ENCODE data around the gene FRMD4A.

Gene FRMD4A

GRCh38 chr10:13701157-13701919 lies 629.4 kb downstream of the FRMD4A start:
- DNase-seq (ENCODE audit: low read depth), result no peak

- no peak for DNase-seq (ENCODE audit: low read depth)
These were observed 630.1 kb downstream of the FRMD4A start for GRCh38 chr10:13700473-13701144.

- DNase-seq (ENCODE audit: low read depth), result no peak
These were observed 631.5 kb downstream of the FRMD4A start for GRCh38 chr10:13699216-13699615.

GRCh38 chr10:13698217-13698616 lies 632.5 kb downstream of the FRMD4A start:
- DNase-seq (ENCODE audit: low read depth), result peak; percentile 49

GRCh38 chr10:13696071-13696470 lies 634.7 kb downstream of the FRMD4A start:
- DNase-seq (ENCODE audit: low read depth), result no peak

- DNase-seq (ENCODE audit: low read depth), result no peak
These were observed 635.1 kb downstream of the FRMD4A start for GRCh38 chr10:13695588-13695987.

- no peak for DNase-seq (ENCODE audit: low read depth)
These were observed 636.7 kb downstream of the FRMD4A start for GRCh38 chr10:13693783-13694700.

GRCh38 chr10:13690281-13690825 lies 640.4 kb downstream of the FRMD4A start:
- DNase-seq (ENCODE audit: low read depth), result no peak

GRCh38 chr10:13686331-13686752 lies 644.4 kb downstream of the FRMD4A start:
- no peak for DNase-seq (ENCODE audit: low read depth)

GRCh38 chr10:13685885-13686284 lies 644.8 kb downstream of the FRMD4A start:
- DNase-seq (ENCODE audit: low read depth), result no peak

GRCh38 chr10:13684806-13685482 lies 645.8 kb downstream of the FRMD4A start:
- no peak for DNase-seq (ENCODE audit: low read depth)

GRCh38 chr10:13684252-13684791 lies 646.4 kb downstream of the FRMD4A start:
- peak; percentile 82 for DNase-seq (ENCODE audit: low read depth)

GRCh38 chr10:13683017-13683416 lies 647.7 kb downstream of the FRMD4A start:
- DNase-seq (ENCODE audit: low read depth), result no peak

- peak; percentile 57 for DNase-seq (ENCODE audit: low read depth)
These were observed 648.8 kb downstream of the FRMD4A start for GRCh38 chr10:13681960-13682359.

- no peak for DNase-seq (ENCODE audit: low read depth)
These were observed 649.2 kb downstream of the FRMD4A start for GRCh38 chr10:13681528-13681927.

- no peak for DNase-seq (ENCODE audit: low read depth)
These were observed 649.6 kb downstream of the FRMD4A start for GRCh38 chr10:13681095-13681494.

- DNase-seq (ENCODE audit: low read depth), result no peak
These were observed 652.5 kb downstream of the FRMD4A start for GRCh38 chr10:13678101-13678843.

- DNase-seq (ENCODE audit: low read depth), result no peak
These were observed 655.8 kb downstream of the FRMD4A start for GRCh38 chr10:13674645-13675588.

- DNase-seq (ENCODE audit: low read depth), result no peak
These were observed 657.6 kb downstream of the FRMD4A start for GRCh38 chr10:13673156-13673555.
